ENCODE results near the gene GALNS. TPM values are rescaled to one million over a fixed set of nuclear protein-coding genes. Genes with fewer than 3 reads are reported as not detected.

Gene GALNS
- total RNA-seq, 3 donors from 2014 or later, result 16.2 to 29.5 (median 17.9) TPM

- intact Hi-C loops (cut with DNase I; ENCODE audit: low total_unique reads), result no loop called here
- DNase-seq (ENCODE audit: low spot score in 2 of 2), result no peak
- H3K4me3 ChIP-seq, result no peak overlapping the region
- peak overlapping the region; percentile 85 to 90 for H3K27ac ChIP-seq
- no peaks in the 10 kb centered on the region for H3K9me3 ChIP-seq
- H3K27me3 ChIP-seq, result no peaks in the 10 kb centered on the region
- TF ChIP-seq, protein P1, sequence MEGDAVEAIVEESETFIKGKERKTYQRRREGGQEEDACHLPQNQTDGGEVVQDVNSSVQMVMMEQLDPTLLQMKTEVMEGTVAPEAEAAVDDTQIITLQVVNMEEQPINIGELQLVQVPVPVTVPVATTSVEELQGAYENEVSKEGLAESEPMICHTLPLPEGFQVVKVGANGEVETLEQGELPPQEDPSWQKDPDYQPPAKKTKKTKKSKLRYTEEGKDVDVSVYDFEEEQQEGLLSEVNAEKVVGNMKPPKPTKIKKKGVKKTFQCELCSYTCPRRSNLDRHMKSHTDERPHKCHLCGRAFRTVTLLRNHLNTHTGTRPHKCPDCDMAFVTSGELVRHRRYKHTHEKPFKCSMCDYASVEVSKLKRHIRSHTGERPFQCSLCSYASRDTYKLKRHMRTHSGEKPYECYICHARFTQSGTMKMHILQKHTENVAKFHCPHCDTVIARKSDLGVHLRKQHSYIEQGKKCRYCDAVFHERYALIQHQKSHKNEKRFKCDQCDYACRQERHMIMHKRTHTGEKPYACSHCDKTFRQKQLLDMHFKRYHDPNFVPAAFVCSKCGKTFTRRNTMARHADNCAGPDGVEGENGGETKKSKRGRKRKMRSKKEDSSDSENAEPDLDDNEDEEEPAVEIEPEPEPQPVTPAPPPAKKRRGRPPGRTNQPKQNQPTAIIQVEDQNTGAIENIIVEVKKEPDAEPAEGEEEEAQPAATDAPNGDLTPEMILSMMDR (IDR thresholded peaks at IDR 0.05), result no peak
- TF ChIP-seq POLR2AphosphoS5 (IDR thresholded peaks at IDR 0.05) (no peak), POLR2A (IDR thresholded peaks at IDR 0.05) (no peak)
- H3K4me1 ChIP-seq, result peaks cover 37 to 47% of the 10 kb centered on the region in 2 donors
- H3K36me3 ChIP-seq, result no peaks in the 10 kb centered on the region
Measured at GRCh38 chr16:88764080-88764479, 92.7 kb downstream of the GALNS start.

Other genes with a start within 250 kb of the GALNS start
- gene IL17C, start 218.4 kb downstream of the GALNS start, total RNA-seq, result not detected
- 100 to 1,000 TPM; 138 to 194 (median 180) TPM for gene CYBA, start 205.9 kb downstream of the GALNS start, total RNA-seq
- 10 to 100 TPM; 17.4 to 21.3 (median 19.0) TPM for gene MVD, start 193.9 kb downstream of the GALNS start, total RNA-seq
- gene SNAI3, start 170.4 kb downstream of the GALNS start, total RNA-seq, result under 1 TPM; 0.66 to 0.96 (median 0.73) TPM
- gene RNF166, start 150.5 kb downstream of the GALNS start, total RNA-seq, result 10 to 100 TPM; 19.2 to 22.0 (median 21.9) TPM
- 1 to 10 TPM; 7.3 to 8.2 (median 7.8) TPM for gene CTU2, start 150.4 kb downstream of the GALNS start, total RNA-seq
- gene PIEZO1, start 71.7 kb downstream of the GALNS start, total RNA-seq, result 100 to 1,000 TPM in 2 of 3 donors, 10 to 100 TPM in 1; 90.7 to 181 (median 135) TPM
- 1 to 10 TPM; 1.3 to 3.3 (median 3.2) TPM for gene CDT1, start 53.2 kb downstream of the GALNS start, total RNA-seq
- gene APRT, start 45.0 kb downstream of the GALNS start, total RNA-seq, result 100 to 1,000 TPM in 2 of 3 donors, 10 to 100 TPM in 1; 93.8 to 152 (median 126) TPM
- gene TRAPPC2L, start 180 bp upstream of the GALNS start, total RNA-seq, result 10 to 100 TPM; 32.1 to 37.8 (median 34.4) TPM
- gene PABPN1L, start 9.7 kb upstream of the GALNS start, total RNA-seq, result not detected
- 1 to 10 TPM in 1 of 3 donors, under 1 TPM in 2; 0.64 to 2.3 (median 0.88) TPM for gene CBFA2T3, start 120.3 kb upstream of the GALNS start, total RNA-seq
- gene ACSF3, start 236.9 kb upstream of the GALNS start, total RNA-seq, result 10 to 100 TPM; 20.8 to 42.3 (median 40.4) TPM